AG04450 (cell line): Measurements from ENCODE around the gene TNFSF9. TPM values are rescaled to one million over a fixed set of nuclear protein-coding genes. Genes with fewer than 3 reads are reported as not detected.

ENCODE experiments used
- CTCF ChIA-PET: fragments of 300-600, 350-600 bp; formaldehyde crosslinking; extraction: SDS; loops from one replicate; lab custom pipeline; 2022; ENCODE audit warnings: antibody characterized with exemption, inconsistent platforms; lab: Charles Lee
- POLR2A ChIA-PET: fragments of 350-600 bp; formaldehyde crosslinking; extraction: SDS; loops from one replicate; lab custom pipeline; 2021; ENCODE audit warnings: antibody characterized with exemption, inconsistent platforms; lab: Yijun Ruan, JAX
- DNase-seq: peaks from one replicate; pipeline ENCODE4 v3.0.0-alpha.2; 2011; ENCODE audit warnings: low read depth, low spot score
- H3K27ac ChIP-seq: one replicate; pipeline ENCODE4 v1.5.1; 2012; ENCODE audit warnings: low read depth, low read length, control low read depth
- H3K27me3 ChIP-seq: one replicate; pipeline ENCODE4 v1.6.0; 2012; ENCODE audit warnings: low read length; ENCODE audit not compliant: control insufficient read depth, insufficient read depth
- H3K4me3 ChIP-seq: 2 replicates; pipeline ENCODE4 v1.5.1; 2011; ENCODE audit warnings: mild to moderate bottlenecking, low read depth, low read length, control low read depth
- H3K9me3 ChIP-seq: 2 replicates; pipeline ENCODE4 v1.5.1; 2012; ENCODE audit warnings: low read length; ENCODE audit not compliant: control insufficient read depth, insufficient read depth
- CTCF ChIP-seq: IDR thresholded peaks from 2 replicates; pipeline ENCODE4 v1.5.1; 2011; ENCODE audit warnings: low read depth, low read length, control low read depth, inconsistent platforms
- polyA plus RNA-seq: library from polyadenylated mRNA; depleted of rRNA; stranded (reverse); fragments of >200 nt; gene quantifications from 2 replicates; pipeline ENCODE4 v1.2.3, GENCODE V29; 2011

The TNFSF9 gene
- polyA plus RNA-seq, 1 experiment = 0.14 TPM

GRCh38 chr19:6571167-6571566 lies 40.3 kb downstream of the TNFSF9 start:
- POLR2A ChIA-PET = no interaction called here
- CTCF ChIA-PET = no interaction called here
- Histone ChIP-seq H3K27ac (no peak overlapping the region), H3K27me3 (no peaks in the 10 kb centered on the region), H3K4me3 (no peak overlapping the region), H3K9me3 (no peaks in the 10 kb centered on the region)
- DNase-seq = no peak
- TF ChIP-seq CTCF = no peak

- Histone ChIP-seq H3K27me3 (no peaks in the 10 kb centered on the region), H3K9me3 (no peaks in the 10 kb centered on the region), H3K27ac (no peak overlapping the region), H3K4me3 (no peak overlapping the region)
- TF ChIP-seq CTCF = no peak
- DNase-seq = no peak
- POLR2A ChIA-PET = no interaction called here
- CTCF ChIA-PET = interaction anchor here (0.7 kb wide), 1 partner anchor 291 kb away, joined by 3 read pairs; no protein-coding TSS in a partner anchor
Measured at GRCh38 chr19:6572217-6572616, 41.4 kb downstream of the TNFSF9 start.

- DNase-seq = no peak
- ChIA-PET CTCF (no interaction called here), POLR2A (no interaction called here)
- no peaks in the 10 kb centered on the region for H3K9me3 ChIP-seq
- H3K27me3 ChIP-seq = no peaks in the 10 kb centered on the region
- H3K4me3 ChIP-seq = no peak overlapping the region
- no peak for TF ChIP-seq CTCF
- no peak overlapping the region for H3K27ac ChIP-seq
Measured at GRCh38 chr19:6573350-6573749, 42.5 kb downstream of the TNFSF9 start.

- no peak for DNase-seq
- no peak for TF ChIP-seq CTCF
- no peaks in the 10 kb centered on the region for H3K9me3 ChIP-seq
- H3K27ac ChIP-seq = no peak overlapping the region
- no peak overlapping the region for H3K4me3 ChIP-seq
- ChIA-PET CTCF (no interaction called here), POLR2A (no interaction called here)
- no peaks in the 10 kb centered on the region for H3K27me3 ChIP-seq
Measured at GRCh38 chr19:6576869-6577475, 46.1 kb downstream of the TNFSF9 start.

- no peak for DNase-seq
- Histone ChIP-seq H3K9me3 (no peaks in the 10 kb centered on the region), H3K27me3 (no peaks in the 10 kb centered on the region), H3K4me3 (no peak overlapping the region), H3K27ac (no peak overlapping the region)
- TF ChIP-seq CTCF = no peak
- ChIA-PET CTCF (no interaction called here), POLR2A (no interaction called here)
Measured at GRCh38 chr19:6577476-6578125, 46.8 kb downstream of the TNFSF9 start.
